Measurements from ENCODE around the gene RASA2.

DNA sequence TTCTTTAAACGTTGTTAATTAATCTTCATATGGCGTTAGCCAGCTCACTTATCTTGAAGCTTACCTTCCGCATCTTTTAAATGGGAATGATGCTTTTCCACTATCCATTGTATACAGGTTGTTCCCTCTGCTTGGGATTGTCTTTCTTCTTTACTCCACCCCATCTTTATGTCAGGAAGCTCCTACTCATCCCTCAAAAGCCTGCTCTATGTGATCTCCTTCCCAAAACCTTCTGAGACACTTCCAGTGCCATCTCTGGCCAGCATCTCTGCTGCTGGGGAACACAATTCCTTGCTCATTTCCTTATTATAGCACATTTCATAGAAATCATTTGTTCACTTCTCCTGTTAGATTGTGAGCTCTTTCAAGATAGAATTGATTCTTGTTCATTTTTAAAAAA lies 4.3 kb downstream of the RASA2 start:
- TF ChIP-seq POLR2AphosphoS5 (IDR thresholded peaks at IDR 0.05): no peak
- no peak for TF ChIP-seq POLR2A (IDR thresholded peaks at IDR 0.05)

Measured in breast epithelium (tissue), 3 donors.